Measurements from ENCODE around the gene AEBP2.
"Not testable (repeated sequence)": the region's sequence is repeated elsewhere in the genome, so short reads cannot be mapped to it uniquely, and the experiment has no call there.

AEBP2 gene

GRCh38 chr12:19454837-19455236 lies 15.5 kb downstream of the AEBP2 start:
- no peak for DNase-seq (ENCODE audit: low read depth)

DNA sequence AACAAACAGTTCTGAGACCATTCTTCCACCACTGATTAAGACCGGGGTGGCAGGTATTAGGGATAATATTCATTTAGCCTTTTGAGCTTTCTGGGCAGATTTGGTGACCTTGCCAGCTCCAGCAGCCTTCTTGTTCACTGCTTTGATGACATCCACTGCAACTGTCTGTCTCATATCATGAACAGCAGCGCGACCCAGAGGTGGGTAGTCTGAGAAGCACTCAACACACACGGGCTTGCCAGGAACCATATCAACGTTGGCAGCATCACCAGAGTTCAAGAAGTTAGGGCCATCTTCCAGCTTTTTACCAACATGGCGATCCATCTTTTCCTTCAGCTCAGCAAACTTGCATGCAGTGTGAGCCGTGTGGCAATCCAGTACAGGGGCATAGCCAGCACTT lies 16.9 kb downstream of the AEBP2 start:
- no peak for DNase-seq (ENCODE audit: low read depth)

DNA sequence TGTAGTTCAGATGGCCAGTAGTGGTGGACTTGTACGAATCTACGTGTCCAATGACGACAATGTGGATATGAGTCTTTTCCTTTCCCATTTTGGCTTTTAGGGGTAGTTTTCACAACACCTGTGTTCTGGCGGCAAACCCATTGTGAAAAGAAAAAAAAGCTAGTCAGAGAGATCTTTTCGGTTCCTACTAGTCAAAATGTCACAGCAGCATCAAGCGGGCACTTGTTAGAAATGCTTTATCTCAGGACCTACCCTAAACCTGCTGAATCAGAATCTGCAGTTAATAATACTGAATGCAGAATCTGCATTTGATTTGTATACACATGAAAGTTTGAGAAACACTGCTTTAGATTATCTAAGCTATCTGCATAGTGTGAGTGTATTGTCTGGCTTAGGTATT lies 18.3 kb downstream of the AEBP2 start:
- no peak for DNase-seq (ENCODE audit: low read depth)

DNA sequence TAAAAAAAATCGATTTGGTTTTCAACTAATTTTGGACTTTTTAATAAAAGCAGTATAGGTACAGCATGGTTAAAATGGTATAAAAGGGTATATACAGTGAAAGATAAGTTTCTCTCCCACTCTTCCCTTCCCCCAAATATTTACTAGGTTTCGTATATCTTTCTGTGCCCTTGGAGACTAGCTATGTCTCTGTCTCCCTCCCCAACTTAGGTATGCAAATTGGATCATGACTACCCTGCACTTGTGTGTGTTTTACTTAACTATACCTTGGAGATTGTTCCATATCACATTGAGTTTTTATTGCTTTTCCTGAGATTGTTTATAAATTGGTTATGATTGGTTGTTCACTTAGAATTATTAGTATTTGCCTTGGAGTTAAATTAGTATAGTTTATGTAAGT lies 19.4 kb downstream of the AEBP2 start:
- DNase-seq (ENCODE audit: low read depth), result no peak

DNA sequence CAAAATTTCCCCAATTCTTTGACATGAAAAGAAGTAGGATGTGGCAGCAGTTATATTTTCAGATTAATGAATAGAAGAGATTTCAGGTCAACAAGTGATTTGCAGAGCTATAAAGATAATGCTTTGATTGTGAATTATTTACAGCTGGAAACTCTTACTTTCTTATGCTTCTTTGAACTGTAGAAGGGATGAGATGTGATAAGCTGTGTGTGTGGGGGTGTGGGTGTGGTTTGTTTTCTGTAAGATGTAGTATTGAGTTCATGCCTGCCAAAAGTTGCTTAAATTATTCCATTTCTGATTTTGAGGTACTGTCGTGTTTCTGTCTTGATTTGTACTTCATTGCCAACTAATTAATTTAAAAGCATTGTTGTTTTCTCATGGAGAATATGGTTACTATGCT lies 22.7 kb downstream of the AEBP2 start:
- DNase-seq (ENCODE audit: low read depth), result no peak

GRCh38 chr12:19462406-19462805 lies 23.1 kb downstream of the AEBP2 start:
- no peak for DNase-seq (ENCODE audit: low read depth)

DNA sequence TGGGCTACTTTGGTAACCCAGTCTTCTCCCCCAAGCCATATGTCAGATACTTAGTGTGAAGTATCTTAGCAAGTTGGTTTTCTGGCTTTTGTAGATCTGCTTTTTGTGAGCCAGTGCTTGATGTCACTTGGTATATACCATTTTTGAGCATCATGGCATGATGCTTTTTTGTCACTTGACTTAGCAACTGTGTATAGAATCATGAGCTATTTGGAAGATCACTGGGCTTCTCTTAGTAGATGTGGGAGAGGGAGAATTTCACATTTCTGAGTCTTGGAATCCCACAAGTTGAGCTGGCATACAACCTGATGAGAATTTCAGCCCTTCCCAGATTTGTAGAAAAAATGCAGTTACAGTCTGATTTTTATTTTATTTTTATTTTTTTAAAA lies 24.9 kb downstream of the AEBP2 start:
- no peak for DNase-seq (ENCODE audit: low read depth)

GRCh38 chr12:19465711-19466110 lies 26.4 kb downstream of the AEBP2 start:
- no peak for DNase-seq (ENCODE audit: low read depth)

- no peak for DNase-seq (ENCODE audit: low read depth)
Observed at GRCh38 chr12:19474147-19474546, 34.9 kb downstream of the AEBP2 start.

DNA sequence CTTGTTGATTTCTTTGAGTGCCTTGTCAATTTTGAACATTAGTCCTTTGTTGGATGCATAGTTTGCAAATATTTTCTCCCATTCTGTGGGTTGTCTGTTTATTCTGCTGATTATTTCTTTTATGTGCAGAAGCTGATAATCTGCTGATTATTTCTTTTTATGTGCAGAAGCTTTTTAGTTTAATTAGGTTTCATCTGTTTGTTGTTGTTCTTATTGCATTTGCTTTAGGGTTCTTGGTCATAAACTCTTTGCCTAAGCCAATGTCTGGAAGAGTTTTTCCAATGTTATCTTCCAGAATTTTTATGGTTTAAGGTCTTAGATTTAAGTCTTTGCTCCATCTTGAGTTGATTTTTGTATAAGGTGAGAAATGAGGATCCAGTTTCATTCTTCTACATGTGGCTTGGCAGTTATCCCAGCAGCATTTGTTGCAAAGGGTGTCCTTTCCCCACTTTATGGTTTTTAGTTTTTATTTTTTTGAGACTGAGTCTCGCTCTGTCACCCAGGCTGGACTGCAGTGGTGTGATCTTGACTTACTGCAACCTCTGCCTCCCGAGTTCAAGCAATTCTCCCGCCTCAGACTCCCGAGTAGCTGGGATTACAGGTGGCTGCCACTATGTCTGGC lies 36.7 kb downstream of the AEBP2 start:
- DNase-seq (ENCODE audit: low read depth), result not testable (repeated sequence)

- no peak for DNase-seq (ENCODE audit: low read depth)
Observed at GRCh38 chr12:19477071-19477470, 37.8 kb downstream of the AEBP2 start.

- DNase-seq (ENCODE audit: low read depth), result no peak
Observed at GRCh38 chr12:19480459-19480858, 41.2 kb downstream of the AEBP2 start.

DNA sequence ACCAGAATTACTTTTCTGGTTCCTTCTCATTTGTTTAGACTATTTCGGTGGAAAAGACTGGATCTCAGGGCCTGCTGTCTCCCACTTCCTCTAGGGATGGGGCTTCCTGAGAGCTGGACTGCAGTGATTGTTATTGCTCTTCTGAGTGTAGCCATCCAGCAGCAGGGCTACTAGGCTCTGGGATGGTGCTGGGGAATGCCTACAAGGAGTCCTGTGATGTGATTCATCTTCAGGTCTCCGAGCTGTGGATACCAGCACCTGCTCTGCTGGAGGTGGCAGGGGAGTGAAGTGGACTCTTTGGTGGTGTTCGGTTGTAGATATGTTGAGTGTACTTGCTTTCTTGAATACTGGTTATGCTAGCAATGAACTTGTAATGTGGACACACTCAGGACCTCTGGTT lies 42.7 kb downstream of the AEBP2 start:
- no peak for DNase-seq (ENCODE audit: low read depth)

DNA sequence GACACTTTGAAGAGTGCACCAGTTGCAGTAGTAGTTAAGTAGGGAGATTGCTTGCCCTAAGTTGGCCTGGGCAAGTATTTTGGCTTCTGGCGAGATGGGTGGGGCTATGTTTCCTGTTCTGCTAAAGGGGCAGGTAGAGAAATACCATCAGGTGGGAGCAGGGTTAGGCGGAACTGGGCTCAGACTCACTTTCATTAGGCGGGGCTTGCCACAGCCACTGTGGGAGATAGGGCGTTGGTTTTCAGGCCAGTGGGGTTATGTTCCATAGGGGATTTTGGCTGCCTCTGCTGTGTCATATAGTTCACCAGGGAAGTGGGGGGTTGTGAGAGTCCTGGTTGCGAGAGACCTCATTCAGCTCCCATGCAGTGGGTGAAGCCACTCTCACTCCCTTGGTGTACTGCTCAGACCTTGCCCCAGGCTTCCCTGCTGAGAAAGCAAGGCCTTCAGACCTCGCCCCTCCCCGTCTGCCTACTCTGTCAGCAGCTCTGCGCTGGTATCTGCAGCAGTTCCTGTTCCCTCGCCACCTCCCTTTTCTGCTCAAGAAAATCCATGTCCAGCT lies 43.3 kb downstream of the AEBP2 start:
- peak; percentile 50 for DNase-seq (ENCODE audit: low read depth)

DNA sequence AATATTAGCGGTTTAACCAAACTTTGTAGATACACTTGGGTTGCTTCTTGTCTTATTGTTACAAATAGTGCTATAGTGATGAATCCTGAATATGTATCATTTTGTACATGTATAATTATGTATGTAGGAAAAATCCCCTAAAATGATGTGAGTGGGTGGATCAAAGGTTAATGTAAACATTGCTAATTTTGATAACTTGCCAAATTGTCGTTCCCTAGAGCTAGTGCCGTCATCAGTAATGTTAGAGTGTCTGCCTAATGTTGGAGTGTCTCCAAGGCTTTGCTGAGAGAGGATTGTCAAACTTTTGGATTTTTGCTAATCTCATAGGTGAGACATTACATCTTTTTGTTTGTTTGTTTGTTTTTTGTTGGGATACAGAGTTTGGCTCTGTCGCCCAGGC lies 44.4 kb downstream of the AEBP2 start:
- DNase-seq (ENCODE audit: low read depth), result no peak

DNA sequence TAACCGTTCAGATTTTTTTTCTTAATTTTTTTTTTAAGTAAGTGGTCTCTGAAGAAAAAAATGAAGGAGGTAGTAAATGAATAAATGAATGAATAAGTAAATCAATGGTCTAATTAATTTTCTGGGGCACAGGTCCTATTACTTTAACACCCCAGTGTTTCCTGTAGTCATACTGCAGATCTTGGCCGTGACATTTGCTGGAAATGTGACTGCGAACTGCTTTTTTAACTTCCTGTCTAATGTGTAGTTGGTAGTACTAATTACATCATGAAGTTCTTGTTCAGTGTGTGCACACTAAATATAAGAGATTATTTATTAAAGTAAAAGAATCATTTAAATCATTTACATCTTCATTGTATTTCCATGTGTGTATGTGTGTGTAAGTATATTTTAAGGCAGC lies 45.4 kb downstream of the AEBP2 start:
- DNase-seq (ENCODE audit: low read depth), result no peak

DNA sequence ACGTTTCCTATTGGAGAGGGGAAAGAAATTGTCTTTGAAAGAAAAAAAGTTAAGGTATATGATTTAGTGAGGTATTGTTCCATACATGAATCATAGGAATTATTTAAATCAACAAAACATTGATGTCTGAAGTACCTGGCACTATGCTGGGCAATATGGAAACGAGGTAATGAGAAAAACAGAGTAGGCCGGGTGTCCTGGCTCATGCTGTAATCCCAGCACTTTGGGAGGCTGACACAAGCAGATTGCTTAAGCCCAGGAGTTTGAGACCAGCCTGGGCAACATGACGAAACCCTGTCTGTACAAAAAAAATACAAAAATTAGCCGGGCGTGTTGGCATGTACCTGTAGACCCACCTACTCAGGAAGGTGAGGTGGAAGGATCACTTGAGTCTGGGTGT lies 45.9 kb downstream of the AEBP2 start:
- no peak for DNase-seq (ENCODE audit: low read depth)

GRCh38 chr12:19489168-19489567 lies 49.9 kb downstream of the AEBP2 start:
- no peak for DNase-seq (ENCODE audit: low read depth)

DNA sequence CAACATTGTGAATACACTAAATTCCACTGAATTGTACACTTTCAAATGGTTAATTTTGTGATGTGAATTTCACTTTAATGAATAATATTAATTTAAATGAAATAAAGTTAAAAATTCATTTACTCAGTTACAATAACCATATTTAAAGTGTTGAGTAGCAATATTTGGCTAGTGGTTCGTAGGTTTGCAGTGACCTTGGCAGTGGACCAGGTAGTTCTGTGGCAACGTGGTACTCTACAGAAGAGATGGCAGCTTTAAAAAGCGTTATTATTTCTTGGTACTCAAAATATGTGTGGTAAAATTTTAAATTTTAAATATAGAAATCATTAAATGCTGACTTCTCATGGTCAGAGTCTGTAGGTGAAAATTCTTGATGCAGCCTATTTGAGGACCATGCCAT lies 51.6 kb downstream of the AEBP2 start:
- DNase-seq (ENCODE audit: low read depth), result no peak

- no peak for DNase-seq (ENCODE audit: low read depth)
Observed at GRCh38 chr12:19491863-19492262, 52.6 kb downstream of the AEBP2 start.

GRCh38 chr12:19496219-19496878 lies 57.1 kb downstream of the AEBP2 start:
- no peak for DNase-seq (ENCODE audit: low read depth)

- no peak for DNase-seq (ENCODE audit: low read depth)
Observed at GRCh38 chr12:19498099-19498498, 58.8 kb downstream of the AEBP2 start.

GRCh38 chr12:19499030-19499429 lies 59.7 kb downstream of the AEBP2 start:
- DNase-seq (ENCODE audit: low read depth), result no peak

- DNase-seq (ENCODE audit: low read depth), result no peak
Observed at GRCh38 chr12:19506497-19506896, 67.2 kb downstream of the AEBP2 start.
